ENCODE results near the gene VSTM2L. TPM values are rescaled to one million over a fixed set of nuclear protein-coding genes. Genes with fewer than 3 reads are reported as not detected.

The VSTM2L gene
- total and polyA plus RNA-seq, 9 donors: 0.12 to 23.0 (median 0.36) TPM; not detected in 2

- no peaks in the 10 kb centered on the region for H3K27me3 ChIP-seq
- H3K9me3 ChIP-seq: no peaks in the 10 kb centered on the region
- TF ChIP-seq EP300 (IDR thresholded peaks at IDR 0.05) (no peak), CTCF (IDR thresholded peaks at IDR 0.05) (no peak)
- DNase-seq: no peak
- no peak overlapping the region for H3K4me3 ChIP-seq
- intact Hi-C loops (cut with DNase I): no loop called here
- no peaks in the 10 kb centered on the region for H3K36me3 ChIP-seq
- 72 to 78% (median 76%) methylated on average over 3 of the region's 3 CpGs for whole genome bisulfite sequencing, 3 donors
- H3K27ac ChIP-seq: no peak overlapping the region
- H3K4me1 ChIP-seq (ENCODE audit: insufficient read depth): no peaks in the 10 kb centered on the region
These were observed 34.0 kb upstream of the VSTM2L start for GRCh38 chr20:37868851-37869333.

- no peak for TF ChIP-seq CTCF (IDR thresholded peaks at IDR 0.05)
- no peak for TF ChIP-seq POLR2A (IDR thresholded peaks at IDR 0.05)
- TF ChIP-seq EP300 (IDR thresholded peaks at IDR 0.05): no peak
- Histone ChIP-seq H3K4me3 (no peak overlapping the region), H3K4me1 (ENCODE audit: insufficient read depth) (no peaks in the 10 kb centered on the region), H3K27ac (no peak overlapping the region), H3K9me3 (no peaks in the 10 kb centered on the region), H3K36me3 (no peaks in the 10 kb centered on the region), H3K27me3 (no peaks in the 10 kb centered on the region)
- no peak for DNase-seq
- intact Hi-C loops (cut with DNase I): no loop called here
- WGBS, 3 donors: 74 to 79% (median 75%) methylated on average over 6 of the region's 6 CpGs
These were observed 33.5 kb upstream of the VSTM2L start for GRCh38 chr20:37869334-37869861.

- DNase-seq: no peak
- no peaks in the 10 kb centered on the region for H3K27me3 ChIP-seq
- H3K4me3 ChIP-seq: no peak overlapping the region
- TF ChIP-seq CTCF (IDR thresholded peaks at IDR 0.05) (no peak), POLR2A (IDR thresholded peaks at IDR 0.05) (no peak), EP300 (IDR thresholded peaks at IDR 0.05) (no peak)
- no peaks in the 10 kb centered on the region for H3K36me3 ChIP-seq
- intact Hi-C loops (cut with DNase I): no loop called here
- no peaks in the 10 kb centered on the region for H3K4me1 ChIP-seq (ENCODE audit: insufficient read depth)
- H3K27ac ChIP-seq: no peak overlapping the region
- no peaks in the 10 kb centered on the region for H3K9me3 ChIP-seq
- 84 to 85% (median 85%) methylated on average over 11 of the region's 11 CpGs for WGBS, 3 donors
These were observed 32.6 kb upstream of the VSTM2L start for GRCh38 chr20:37870294-37870693.

- intact Hi-C loops (cut with DNase I): no loop called here
- H3K27me3 ChIP-seq: no peaks in the 10 kb centered on the region
- no peaks in the 10 kb centered on the region for H3K36me3 ChIP-seq
- TF ChIP-seq CTCF (IDR thresholded peaks at IDR 0.05): no peak
- TF ChIP-seq POLR2A (IDR thresholded peaks at IDR 0.05): no peak
- TF ChIP-seq EP300 (IDR thresholded peaks at IDR 0.05): no peak
- no peak for DNase-seq
- no peak overlapping the region for H3K27ac ChIP-seq
- no peaks in the 10 kb centered on the region for H3K4me1 ChIP-seq (ENCODE audit: insufficient read depth)
- H3K9me3 ChIP-seq: no peaks in the 10 kb centered on the region
- WGBS, 3 donors: 92 to 95% (median 93%) methylated on average over 13 of the region's 13 CpGs
- no peak overlapping the region for H3K4me3 ChIP-seq
These were observed 31.2 kb upstream of the VSTM2L start for GRCh38 chr20:37871751-37872150.
